HG03097 (cell line): ENCODE results near the gene DIRAS1.

ENCODE experiments used
- ATAC-seq: cut with Tn5 transposase; IDR thresholded peaks from one replicate; pipeline ENCODE4 v1.9.1; 2021; ENCODE audit not compliant: unreplicated experiment, low FRiP score

Gene DIRAS1

GRCh38 chr19:2728783-2729387, 7.7 kb upstream of the DIRAS1 start:
- ATAC-seq = no peak

- ATAC-seq = no peak
Measured at GRCh38 chr19:2727640-2727944, 6.4 kb upstream of the DIRAS1 start.

- ATAC-seq = no peak
Measured at GRCh38 chr19:2726904-2727639, 5.9 kb upstream of the DIRAS1 start.

- no peak for ATAC-seq
Measured at GRCh38 chr19:2726160-2726855, 5.1 kb upstream of the DIRAS1 start.

- no peak for ATAC-seq
Measured at GRCh38 chr19:2724148-2724557, 3.0 kb upstream of the DIRAS1 start.

DNA sequence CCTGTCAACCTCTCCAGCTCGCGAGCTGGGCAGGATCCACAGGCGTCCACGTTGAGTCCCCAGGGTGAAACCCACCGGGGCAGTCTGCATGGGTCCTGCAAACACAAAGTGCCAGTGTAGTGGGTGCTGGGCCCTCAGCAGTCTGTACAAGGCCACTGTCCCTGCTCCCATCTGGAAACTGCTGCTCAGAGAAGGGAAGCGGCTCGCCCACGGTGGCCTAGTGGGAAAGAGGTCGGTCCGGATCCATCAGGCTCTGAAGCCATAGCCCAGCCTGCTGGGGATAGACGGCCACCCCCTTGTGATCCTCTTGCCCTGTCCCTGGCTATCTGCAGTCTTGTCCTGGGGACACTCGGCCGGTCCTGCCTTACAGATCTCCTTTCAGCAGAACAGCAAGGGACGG, 2.6 kb upstream of the DIRAS1 start:
- no peak for ATAC-seq

DNA sequence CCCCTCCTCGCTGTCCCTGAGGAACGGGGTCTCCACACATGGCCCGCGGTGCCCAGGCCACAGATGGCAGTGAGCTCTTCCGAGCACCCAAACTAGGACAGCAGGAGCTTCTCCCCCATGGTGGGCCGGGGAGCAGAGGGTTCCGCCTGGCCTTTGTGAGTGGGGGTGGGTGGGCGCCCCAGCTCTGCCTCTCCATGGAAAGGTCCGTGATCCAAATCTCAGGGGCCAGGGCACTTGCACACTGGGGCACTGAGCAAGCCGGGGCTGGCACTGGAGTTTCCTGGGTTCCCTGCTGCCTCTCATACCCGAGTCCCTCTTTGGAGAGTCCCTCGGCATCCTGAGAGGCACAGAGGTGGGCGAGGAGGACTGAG, 2.2 kb upstream of the DIRAS1 start:
- ATAC-seq = no peak

DNA sequence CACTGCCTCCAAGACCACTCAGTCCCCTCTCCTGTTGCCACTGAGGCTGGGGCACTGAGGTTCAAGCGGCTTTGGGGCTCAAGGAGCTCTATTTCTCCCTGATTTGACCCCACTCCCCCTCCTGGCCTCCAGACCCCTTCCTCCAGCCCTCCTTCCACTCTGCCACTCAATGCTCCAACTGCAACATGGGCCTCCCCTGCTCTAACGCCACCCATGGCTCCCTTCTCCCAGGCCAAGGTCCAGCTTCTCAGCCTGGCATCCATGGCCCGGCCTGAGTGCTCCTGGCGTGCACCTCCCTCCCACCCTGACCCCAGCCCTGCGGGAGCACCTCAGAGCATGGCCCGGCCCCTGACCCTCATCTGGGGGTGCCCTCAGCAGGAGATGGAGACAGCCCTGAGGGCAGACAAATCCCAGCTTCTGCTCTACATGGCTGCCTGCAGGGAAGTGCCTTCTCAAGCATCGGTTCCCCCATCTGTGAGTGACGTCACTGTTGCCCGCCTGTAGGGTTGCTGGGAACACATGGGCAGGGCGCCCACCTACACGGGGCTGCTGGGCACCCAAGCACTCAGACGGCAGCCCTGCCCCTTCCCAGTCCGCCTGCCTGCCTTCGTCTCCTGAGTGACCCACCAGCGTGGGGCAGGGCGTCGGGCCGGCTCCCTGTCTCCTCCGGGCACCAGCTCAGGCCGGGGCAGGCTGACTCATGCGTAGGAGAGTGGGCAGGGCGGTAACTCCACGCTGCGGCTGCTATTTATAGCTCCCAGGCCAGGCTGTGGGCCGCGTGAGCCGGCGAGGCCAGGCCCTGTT, 1.6 kb upstream of the DIRAS1 start:
- no peak for ATAC-seq

DNA sequence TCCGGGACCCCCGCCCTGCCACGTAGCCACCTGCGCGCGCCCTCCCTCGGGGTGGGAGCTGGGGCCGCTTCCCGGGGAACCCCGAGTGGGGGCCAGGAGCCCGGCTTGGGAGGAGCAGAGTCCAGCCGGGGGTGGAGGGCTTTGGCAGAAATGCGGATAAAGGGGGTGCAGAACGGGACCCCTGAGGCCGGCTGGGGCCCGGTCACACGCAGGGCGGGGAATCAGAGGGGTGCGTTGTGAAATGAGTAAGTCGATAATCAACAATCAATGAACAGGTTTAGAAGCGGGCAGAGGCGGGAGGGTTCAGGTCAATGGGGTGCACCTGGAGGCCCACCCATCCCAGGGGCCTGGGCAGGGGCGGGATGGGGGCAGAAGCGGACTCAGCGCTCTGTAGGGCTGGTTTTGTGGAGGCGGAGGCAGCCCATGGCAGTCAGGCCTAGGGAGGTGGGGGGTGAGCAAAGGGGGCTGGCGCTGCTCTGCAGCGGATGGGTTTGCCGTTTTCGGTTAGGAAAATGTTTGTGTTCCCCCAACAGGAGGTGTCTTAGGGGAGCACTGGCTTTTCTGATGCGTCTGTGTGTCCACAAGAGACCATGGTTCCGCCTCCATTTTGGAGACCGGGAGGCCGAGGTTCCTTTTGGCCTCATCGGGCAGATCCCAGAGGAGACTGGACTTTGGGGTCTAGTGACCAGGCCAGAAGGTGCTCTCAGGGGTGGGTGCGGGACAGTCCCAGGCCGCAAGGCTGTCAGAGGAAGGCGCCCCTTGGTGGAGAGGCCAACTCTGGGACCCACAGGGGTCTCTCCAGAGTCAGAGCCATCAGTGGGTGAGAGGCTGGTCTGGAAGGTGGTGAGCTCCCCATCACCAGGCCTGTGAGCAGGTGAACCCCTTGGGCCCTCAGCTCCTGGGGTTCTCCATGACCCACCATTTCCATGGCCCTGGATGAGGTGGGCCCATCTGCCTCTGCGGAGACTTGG, 683 bp upstream of the DIRAS1 start:
- no peak for ATAC-seq

DNA sequence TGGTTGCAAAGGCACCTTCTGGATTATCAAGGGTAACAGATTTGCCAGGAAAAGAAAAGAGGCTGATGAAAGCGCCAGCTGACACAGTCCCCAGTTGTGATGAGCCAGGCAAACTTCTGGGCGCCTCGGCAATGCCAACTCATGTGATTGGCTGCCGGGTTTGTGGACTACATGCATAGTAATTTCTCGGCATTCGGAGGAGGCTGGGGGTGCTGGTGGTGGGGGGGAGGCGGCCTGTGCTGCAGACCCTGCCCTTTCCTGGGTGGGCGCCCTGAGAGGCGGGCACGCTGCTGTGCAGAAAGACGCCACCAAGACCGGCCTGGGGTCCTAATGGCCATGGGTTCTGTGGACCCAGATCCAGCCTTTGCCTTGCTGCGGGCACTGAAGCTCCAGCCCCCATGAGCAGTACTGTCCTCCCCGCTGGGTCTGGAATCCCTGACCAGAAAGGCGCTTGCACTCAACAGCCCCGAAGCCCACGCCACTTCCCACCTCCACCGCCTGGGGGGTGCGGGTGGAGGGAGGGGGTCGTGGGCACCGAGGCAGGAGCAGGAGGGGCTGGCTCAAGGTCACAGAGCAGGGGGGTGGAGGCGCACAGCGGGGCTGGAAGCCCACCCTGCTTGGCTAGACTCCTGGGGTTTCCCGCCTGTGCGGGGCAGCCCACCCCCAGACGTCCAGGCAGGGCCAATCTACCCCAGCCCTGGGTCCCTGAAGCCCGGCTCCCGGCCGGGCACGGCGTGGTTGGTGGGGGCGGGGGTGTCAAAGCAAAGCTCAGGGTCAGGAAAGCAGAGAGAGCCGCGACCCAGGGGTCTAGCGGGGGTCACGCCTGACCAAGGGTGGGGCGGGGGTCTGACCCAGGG, 1.0 kb downstream of the DIRAS1 start:
- no peak for ATAC-seq

- no peak for ATAC-seq
Measured at GRCh38 chr19:2719232-2719735, 1.9 kb downstream of the DIRAS1 start.

- ATAC-seq = no peak
Measured at GRCh38 chr19:2717638-2718541, 3.3 kb downstream of the DIRAS1 start.

DNA sequence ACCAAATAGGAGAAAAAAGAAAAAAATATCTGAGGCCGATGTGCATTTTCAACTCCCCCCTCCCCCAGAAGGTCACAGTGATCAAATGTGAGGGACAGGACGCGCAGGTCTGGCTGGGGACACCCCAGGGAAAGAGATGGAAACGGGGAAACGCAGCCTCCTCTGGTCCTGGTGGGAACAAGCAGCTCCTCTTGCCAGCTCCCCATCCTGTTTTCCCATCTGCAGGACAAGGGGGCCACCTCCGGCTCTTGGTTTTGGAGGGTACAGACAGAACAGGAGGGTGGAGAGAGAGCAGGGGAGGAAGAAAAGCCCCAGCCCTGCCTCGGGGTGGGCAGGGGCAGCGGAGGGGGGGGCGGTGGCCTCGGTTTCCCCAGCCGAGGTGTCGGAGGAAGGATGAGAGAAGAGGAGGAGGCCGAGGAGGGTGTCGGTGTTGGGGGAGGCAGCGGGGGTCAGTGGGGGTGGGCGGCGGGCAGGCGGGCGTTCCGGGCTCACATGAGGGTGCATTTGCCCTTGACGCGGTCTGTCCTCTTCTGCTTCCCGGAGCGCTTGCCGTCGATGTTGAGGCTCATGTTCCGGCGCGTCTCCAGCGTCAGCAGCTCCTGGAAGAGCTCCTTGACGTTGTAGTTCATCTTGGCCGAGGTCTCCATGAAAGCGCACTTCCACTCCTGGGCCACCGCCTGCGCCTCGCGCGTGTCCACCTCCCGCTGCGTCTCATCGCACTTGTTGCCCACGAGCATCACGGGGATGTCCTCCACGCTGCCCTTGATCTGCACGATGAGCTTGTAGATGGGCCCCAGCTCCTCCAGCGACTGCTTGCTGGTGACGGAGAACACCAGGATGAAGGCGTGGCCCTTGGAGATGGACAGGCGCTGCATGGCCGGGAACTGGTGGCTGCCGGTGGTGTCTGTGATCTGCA, 4.2 kb downstream of the DIRAS1 start:
- ATAC-seq = no peak

- no peak for ATAC-seq
Measured at GRCh38 chr19:2716275-2716650, 4.9 kb downstream of the DIRAS1 start.

DNA sequence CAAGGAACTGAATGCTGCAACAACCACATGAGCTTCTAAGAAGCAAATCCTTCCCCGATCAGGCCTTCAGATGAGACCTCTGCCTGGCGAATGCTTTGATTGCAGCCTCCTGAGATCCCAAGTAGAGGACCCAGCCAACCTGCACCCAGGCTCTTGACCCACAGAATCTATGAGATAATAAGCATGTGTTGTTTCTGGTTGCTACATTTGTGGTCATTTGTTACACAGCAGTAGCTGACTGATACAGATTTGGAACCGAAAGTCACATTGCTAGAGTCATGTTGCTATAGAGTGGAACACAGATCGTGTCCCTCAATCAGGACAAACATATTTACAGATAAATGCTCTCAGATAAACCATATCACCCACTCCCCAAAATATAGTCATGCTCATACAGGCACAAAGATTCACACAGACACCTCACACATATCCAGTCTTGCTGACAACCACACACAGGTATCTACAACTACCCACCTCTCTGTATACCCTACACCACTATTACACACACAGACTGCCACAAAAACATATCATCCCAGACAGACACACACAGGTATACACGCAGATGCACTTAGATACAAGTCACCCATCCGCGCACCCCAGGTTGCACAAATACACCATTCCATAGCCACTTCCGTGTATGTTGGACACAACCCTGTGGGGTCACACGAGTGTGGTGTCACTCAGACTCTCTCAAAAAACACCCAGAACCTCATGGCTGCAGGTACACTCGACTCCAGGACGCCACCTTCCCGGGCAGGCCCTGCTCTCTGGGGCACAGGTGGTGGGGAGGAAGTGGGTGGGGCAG, 5.5 kb downstream of the DIRAS1 start:
- no peak for ATAC-seq

- ATAC-seq = no peak
Measured at GRCh38 chr19:2714531-2715269, 6.5 kb downstream of the DIRAS1 start.
